ENCODE measurements around the gene MYH10.
"Not testable (repeated sequence)": the region's sequence is repeated elsewhere in the genome, so short reads cannot be mapped to it uniquely, and the experiment has no call there.

The MYH10 gene

DNA sequence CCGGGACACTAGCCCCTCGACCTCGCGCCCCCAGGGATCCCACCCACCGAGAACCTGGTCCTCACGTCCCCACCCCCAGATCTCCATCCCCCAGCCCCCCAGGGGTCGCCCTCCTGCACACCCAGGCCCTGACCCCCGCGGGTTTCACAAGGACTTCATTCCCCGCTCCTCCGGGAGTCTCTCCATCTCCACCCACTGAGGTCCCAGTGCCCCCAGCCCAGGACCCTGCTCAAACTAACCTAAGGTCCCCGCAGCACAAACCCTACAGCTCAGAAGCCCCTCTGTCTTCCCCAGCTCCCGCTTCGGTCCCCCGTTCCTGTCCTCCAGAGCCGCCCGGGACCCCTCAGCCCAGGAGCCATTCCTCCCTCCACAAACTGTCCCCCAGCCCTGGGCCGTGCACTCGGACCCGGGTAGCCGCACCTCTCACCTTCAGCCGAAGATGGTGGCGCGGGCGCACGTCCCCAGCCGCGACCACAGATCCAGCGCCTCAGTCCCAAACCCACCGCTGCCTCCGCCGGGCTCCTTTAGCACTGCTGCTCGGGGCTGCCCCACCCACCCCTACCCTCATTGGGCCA lies at the start of gene MYH10:
Gene MYH10 (minus strand): TSS at position 499 of the 575 bp plus-strand sequence. CDS start 7,479 bp downstream, outside the sequence.
- peak; percentile 59 for DNase-seq

- DNase-seq, result no peak
Measured at GRCh38 chr17:8679126-8679525, 48.6 kb upstream of the MYH10 start.

DNA sequence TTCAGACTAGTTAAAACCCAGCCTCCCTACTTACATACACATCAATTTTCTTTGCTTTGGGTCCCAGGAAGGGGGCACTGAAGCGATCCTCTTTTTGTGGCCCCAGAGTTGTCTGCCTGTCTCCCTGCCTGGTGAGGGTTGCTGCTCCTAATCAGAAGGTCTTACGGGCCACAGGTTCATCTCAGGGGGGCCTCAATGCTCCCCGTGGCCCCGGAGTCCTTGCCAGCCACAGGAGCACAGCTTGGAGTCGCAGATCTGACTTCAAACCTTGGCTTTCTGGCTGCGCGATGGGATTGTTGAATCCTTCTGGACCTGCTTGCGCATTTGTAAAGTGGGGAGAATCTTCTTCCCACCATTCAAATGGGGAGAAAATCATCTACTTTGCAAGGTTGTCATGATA lies 44.8 kb upstream of the MYH10 start:
- DNase-seq, result no peak

DNA sequence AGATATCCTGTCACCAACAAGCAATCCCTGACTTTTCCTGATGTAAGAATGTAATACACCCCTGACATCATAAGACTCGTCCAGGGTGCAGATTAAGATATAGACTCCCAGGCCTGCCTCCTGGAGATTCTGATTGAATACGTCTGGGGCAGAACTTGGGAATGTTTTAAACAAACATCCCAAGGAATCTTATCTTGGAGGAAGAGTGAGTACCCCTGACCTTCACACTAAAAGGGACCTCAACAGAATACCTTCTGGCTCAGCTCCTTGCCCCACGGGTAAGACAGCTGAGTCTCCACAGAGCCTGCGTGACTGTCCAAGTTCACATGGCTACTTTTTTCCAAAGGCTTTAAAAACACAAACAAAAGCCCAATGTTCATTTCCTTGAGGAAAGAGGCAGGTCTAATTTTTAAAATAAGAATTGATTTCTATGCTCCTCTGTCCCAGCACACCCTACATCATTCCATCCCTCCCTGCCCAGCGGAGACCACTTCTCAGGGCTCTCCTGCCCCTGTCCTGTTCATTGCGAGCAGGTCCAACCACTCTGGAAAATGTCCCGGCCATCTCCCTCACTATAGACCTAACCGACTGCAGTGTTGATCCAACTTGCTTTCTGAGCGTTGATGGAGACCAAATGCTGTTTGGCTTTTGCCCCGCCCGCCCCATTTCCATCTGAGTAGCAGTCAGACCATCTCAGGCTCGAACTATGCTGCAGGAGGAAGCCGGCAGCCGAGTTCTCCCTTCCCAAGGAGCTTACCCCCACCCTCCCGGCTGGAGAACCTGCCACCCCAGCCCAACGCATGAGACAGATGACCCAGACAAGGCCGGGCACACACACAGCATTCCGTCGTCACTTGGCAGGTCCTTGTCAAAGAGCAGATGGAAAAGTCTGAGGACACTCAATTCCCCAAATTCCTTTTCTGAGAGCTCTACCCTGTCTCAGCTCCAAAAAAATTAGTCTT lies 44.1 kb upstream of the MYH10 start:
- no peak for DNase-seq

GRCh38 chr17:8673612-8674011 lies 43.1 kb upstream of the MYH10 start:
- no peak for DNase-seq

GRCh38 chr17:8672326-8672725 lies 41.8 kb upstream of the MYH10 start:
- no peak for DNase-seq

- no peak for DNase-seq
Measured at GRCh38 chr17:8670421-8670820, 39.9 kb upstream of the MYH10 start.

- no peak for DNase-seq
Measured at GRCh38 chr17:8668176-8668740, 37.7 kb upstream of the MYH10 start.

- no peak for DNase-seq
Measured at GRCh38 chr17:8667421-8667820, 36.9 kb upstream of the MYH10 start.

- no peak for DNase-seq
Measured at GRCh38 chr17:8665684-8666083, 35.2 kb upstream of the MYH10 start.

DNA sequence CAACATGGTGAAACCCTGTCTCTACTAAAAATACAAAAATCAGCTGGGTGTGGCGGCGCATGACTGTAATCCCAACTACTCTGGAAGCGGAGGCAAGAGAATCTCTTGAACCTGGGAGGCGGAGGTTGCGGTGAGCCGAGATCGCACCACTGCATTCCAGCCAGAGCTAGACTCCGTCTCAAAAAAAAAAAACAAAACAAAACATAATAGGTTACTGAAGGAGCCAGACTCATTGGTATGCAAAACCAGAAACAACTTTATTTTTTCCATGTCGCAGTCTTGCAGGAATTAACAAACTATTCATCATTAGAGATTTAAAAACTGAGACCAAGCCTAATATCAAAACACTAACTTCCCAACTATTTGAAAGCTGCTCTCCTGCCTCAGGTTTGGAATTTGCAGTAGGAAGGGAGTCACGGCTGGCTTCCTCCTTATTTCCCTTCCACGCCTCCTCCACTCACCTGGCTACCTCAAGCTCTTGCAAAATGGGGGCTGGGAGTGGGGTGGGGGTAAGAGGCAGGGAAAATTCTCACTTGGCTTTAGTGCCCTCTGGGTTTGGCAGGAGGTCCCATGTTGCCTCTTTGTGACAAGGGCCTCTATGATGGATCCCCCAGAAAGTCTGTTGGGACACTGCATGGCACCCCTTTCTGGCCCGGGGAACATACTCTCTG lies 34.1 kb upstream of the MYH10 start:
- DNase-seq, result no peak

DNA sequence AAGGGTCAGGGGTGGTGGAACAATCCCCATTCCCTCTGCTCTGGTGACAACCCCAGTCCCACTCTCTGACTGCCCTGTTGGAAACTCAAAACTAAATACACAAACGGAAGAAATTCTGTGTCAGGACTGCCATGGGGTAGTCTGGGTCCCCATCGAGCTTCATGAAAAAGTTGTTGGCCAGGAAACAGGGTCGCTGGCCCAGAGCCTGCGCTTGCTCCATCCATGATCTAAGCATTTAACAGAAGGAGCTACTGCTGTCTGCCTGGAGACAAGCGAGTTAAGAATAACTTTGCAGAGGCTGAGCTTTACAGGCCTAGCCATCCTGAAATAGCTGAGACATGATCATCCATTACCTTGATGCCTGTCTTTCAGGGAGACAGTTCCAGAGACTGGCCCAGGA lies 32.4 kb upstream of the MYH10 start:
- no peak for DNase-seq

DNA sequence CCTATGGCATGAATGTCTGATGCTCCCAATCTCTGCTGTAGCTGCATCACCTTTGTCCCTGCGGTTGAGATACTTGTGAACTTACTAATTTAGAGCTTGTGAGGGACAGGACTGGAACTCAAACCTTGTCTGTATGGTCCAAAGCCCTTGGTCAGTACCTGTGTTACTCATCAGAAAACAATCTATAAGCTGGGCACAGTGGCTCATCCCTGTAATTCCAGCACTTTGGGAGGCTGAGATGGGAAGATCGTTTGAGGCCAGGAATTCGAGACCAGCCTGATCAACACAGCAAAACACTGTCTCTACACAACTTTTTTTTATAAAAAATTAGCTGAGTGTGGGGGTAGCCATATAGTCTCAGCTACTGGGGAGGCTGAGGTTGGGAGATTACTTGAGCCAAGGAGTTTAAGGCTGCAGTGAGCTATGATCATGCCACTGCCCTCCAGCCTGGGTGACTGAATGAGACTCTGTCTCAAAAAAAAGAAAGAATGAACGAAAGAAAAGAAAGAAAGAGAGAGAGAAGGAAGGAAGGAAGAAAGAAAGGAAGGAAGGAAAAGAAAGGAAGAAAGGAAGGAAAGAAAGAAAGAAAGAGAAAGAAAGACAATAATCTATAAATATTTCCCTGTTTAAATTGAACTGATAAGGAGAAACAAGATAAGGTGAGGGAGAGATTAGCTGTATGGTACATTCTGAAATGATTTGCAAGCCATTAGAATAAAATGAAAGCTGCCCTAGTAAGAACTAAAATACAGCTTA lies 31.7 kb upstream of the MYH10 start:
- DNase-seq, result no peak

DNA sequence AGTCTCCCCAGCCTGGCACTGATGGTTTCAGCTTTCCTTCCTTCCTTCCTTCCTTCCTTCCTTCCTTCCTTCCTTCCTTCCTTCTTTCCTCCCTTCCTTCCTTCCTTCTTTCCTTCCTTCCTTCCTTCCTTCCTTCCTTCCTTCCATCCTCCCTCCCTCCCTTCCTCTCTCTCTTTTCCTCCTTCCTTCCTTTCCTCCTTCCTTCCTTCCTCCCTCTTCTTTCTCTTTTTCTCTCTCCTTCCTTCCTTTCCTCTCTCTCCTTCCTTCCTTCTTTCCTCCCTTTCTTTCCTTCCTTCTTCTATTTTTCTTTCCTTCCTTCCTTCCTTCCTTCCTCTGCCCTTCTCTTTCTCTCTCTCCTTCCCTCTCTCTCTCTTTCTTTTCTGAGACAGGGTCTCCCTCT lies 30.2 kb upstream of the MYH10 start:
- DNase-seq, result not testable (repeated sequence)

DNA sequence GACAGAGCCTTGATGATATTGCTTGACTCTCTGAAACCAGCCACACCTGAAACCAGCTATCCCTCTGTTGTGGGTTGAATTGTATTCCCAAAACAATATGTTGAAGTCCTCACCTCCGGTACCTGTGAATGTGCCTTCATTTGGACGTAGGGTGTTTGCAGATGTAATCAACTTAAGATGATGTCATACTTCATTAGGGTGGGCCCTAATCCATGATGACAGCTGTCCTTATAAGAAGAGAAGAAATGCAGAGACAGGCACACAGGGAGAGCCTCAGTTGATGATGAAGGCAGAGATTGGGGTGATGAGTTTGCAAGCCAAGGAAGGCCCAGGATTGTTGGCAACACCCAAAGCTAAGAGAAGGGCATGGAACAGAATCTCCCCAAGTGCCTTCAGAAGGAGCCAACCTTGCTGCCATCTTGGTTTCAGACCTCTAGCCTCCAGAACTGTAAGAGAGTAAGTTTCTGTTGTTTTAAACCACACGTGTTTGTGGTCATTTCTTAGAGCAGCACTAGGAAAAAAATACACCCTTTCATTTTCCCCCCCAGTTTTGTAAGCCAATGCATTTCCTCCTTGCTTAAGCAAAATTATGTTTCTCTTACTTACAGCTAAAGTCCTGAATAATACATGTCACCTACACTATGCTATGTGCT lies 29.4 kb upstream of the MYH10 start:
- DNase-seq, result no peak

GRCh38 chr17:8658810-8659209 lies 28.3 kb upstream of the MYH10 start:
- DNase-seq, result no peak

DNA sequence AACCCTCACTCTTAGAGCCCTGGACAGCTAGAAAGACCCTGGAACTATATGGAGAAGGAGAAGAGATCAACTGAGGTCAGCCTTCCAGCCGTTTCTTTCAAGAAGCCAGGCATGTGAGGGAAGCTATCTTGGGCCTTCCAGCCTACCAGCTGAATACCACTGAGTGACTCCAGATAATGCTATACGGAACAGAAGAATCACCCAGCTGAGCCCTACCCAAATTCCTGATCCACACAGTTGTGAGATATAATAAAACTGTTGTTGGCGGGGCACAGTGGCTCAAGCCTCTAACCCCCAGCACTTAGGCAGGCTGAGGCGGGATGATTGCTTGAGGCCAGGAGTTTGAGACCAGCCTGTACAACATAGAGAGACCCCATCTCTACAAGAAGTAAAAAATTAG lies 26.2 kb upstream of the MYH10 start:
- DNase-seq, result no peak

- DNase-seq, result no peak
Measured at GRCh38 chr17:8654822-8655221, 24.3 kb upstream of the MYH10 start.

DNA sequence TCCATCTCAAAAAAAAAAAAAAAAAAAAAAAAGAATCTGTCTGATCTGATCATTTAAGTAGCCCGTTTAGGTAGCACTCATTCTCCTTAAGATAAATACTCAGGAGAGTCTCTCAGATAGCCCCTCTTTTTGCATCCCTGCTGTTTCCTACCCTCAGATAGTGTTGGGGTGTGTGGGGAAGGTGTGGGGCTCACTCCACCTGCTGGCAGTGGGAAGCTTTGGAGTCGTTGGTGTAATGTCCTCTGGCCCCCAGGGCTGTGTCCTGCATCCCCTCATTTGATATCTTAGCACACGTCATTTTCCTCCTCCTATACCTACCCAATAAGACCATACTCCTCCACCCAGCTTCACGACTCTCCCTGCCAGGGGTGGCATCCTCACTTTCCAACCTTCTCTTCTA lies 20.5 kb upstream of the MYH10 start:
- DNase-seq, result no peak

- DNase-seq, result no peak
Measured at GRCh38 chr17:8650119-8650499, 19.6 kb upstream of the MYH10 start.

GRCh38 chr17:8649157-8650118 lies 18.9 kb upstream of the MYH10 start:
- DNase-seq, result no peak

All from DMS53 (cell line).